NCI-H1436 treated with DMSO at 0.1 percent for 48 hours (cell line): ENCODE measurements around the gene FYB2.

ENCODE experiments used
- DNase-seq: peaks from one replicate; lab custom pipeline; 2025; lab: John Stamatoyannopoulos, UW

FYB2 gene

GRCh38 chr1:56834137-56834900, 15.1 kb upstream of the FYB2 start:
- no peak for DNase-seq

- DNase-seq: no peak
Measured at GRCh38 chr1:56833088-56833487, 13.9 kb upstream of the FYB2 start.

GRCh38 chr1:56831871-56832693, 12.9 kb upstream of the FYB2 start:
- no peak for DNase-seq

GRCh38 chr1:56830052-56830451, 10.8 kb upstream of the FYB2 start:
- DNase-seq: no peak

- DNase-seq: no peak
Measured at GRCh38 chr1:56827711-56828110, 8.5 kb upstream of the FYB2 start.

- DNase-seq: no peak
Measured at GRCh38 chr1:56825436-56825835, 6.2 kb upstream of the FYB2 start.

GRCh38 chr1:56824938-56825337, 5.7 kb upstream of the FYB2 start:
- no peak for DNase-seq

GRCh38 chr1:56824271-56824670, 5.1 kb upstream of the FYB2 start:
- no peak for DNase-seq

- no peak for DNase-seq
Measured at GRCh38 chr1:56821462-56821797, 2.2 kb upstream of the FYB2 start.

- peak; percentile 17 for DNase-seq
Measured at GRCh38 chr1:56820755-56821461, 1.7 kb upstream of the FYB2 start.

GRCh38 chr1:56817716-56818463, 1.3 kb downstream of the FYB2 start:
- no peak for DNase-seq

- no peak for DNase-seq
Measured at GRCh38 chr1:56816909-56817308, 2.3 kb downstream of the FYB2 start.

GRCh38 chr1:56816264-56816663, 2.9 kb downstream of the FYB2 start:
- no peak for DNase-seq

GRCh38 chr1:56814205-56814604, 5.0 kb downstream of the FYB2 start:
- no peak for DNase-seq

GRCh38 chr1:56811331-56811730, 7.9 kb downstream of the FYB2 start:
- DNase-seq: no peak

GRCh38 chr1:56808410-56808809, 10.8 kb downstream of the FYB2 start:
- no peak for DNase-seq

- no peak for DNase-seq
Measured at GRCh38 chr1:56806804-56807203, 12.4 kb downstream of the FYB2 start.

GRCh38 chr1:56803561-56804156, 15.5 kb downstream of the FYB2 start:
- DNase-seq: no peak

GRCh38 chr1:56799605-56800400, 19.4 kb downstream of the FYB2 start:
- DNase-seq: no peak

GRCh38 chr1:56798053-56798471, 21.1 kb downstream of the FYB2 start:
- DNase-seq: no peak
